Gastrocnemius medialis (tissue), 4 donors: Measurements from ENCODE around the gene DPPA2. TPM values are rescaled to one million over a fixed set of nuclear protein-coding genes. Genes with fewer than 3 reads are reported as not detected.

Experiments used
- ATAC-seq, 2 donors: fragments of 150-250 bp; one replicate each; pipeline ENCODE4 v1.9.1; 2016
- DNase-seq, 2 donors: peaks; one replicate each; pipeline ENCODE4 v3.0.0-alpha.2; 2019
- H3K27ac ChIP-seq, 4 donors: fragments of 200-600 bp; sonication (generic); 1 replicate in 1 of 4; 2 replicates in 3 of 4; pipeline ENCODE4 v1.5.1; 2016 to 2018; ENCODE audit warnings: mild to moderate bottlenecking in 2 of 4, moderate library complexity in 1 of 4
- H3K27me3 ChIP-seq, 3 donors: fragments of 200-600 bp; sonication (generic) in 2 of 3; 1 replicate in 1 of 3; 2 replicates in 2 of 3; pipeline versions ENCODE4 v1.5.1 to v1.6.0; 2016 to 2019; ENCODE audit warnings: mild to moderate bottlenecking in 1 of 3, moderate library complexity in 1 of 3
- H3K36me3 ChIP-seq, 2 donors: fragments of 200-600 bp; sonication (generic) in 1 of 2; one replicate each; pipeline ENCODE4 v1.5.1; 2017 to 2018
- H3K4me1 ChIP-seq, 2 donors: fragments of 200-600 bp; sonication (generic) in 1 of 2; one replicate each; pipeline ENCODE4 v1.5.1; 2016 to 2017; ENCODE audit warnings: mild to moderate bottlenecking in 2 of 2
- H3K4me3 ChIP-seq, 4 donors: fragments of 200-600 bp; sonication (generic) in 3 of 4; 1 replicate in 1 of 4; 2 replicates in 3 of 4; pipeline ENCODE4 v1.5.1; 2016 to 2019; ENCODE audit warnings: mild to moderate bottlenecking in 2 of 4
- H3K9me3 ChIP-seq, 3 donors: fragments of 200-600 bp; sonication (generic) in 2 of 3; 1 replicate in 1 of 3; 2 replicates in 2 of 3; pipeline ENCODE4 v1.5.1; 2016 to 2019
- POLR2A ChIP-seq, 2 donors: fragments of 450-650 bp; IDR thresholded peaks; one replicate each; pipeline ENCODE4 v1.6.1; 2017; ENCODE audit warnings: antibody characterized with exemption in 2 of 2, mild to moderate bottlenecking in 2 of 2, moderate library complexity in 2 of 2
- in situ Hi-C, 4 donors: fragments of 200-750 bp; cut with MboI; loops; one replicate each; pipeline versions ENCODE4 v1.15.0 to v1.8.0; 2017; ENCODE audit warnings: low sequenced_read_pairs in 4 of 4
- intact Hi-C: fragments of 100-400 bp; cut with DNase I; formaldehyde crosslinking; loops from one replicate; pipeline ENCODE4 v1.15.1; 2023; ENCODE audit warnings: low total_unique reads
- total RNA-seq, 4 donors: library from RNA; depleted of rRNA; stranded (reverse); fragments of >200 nt; gene quantifications; one replicate each; pipeline versions ENCODE4 v1.1.0 to v1.2.3, GENCODE V29; 2016
- TF ChIP-seq, protein P1 (sequence below), 5 experiments: fragments of 450-650 bp in 3 of 5; fragments of 200-600 bp in 2 of 5; sonication (generic) in 2 of 5; IDR thresholded peaks in 4 of 5; conservative IDR thresholded peaks in 1 of 5; 1 replicate in 4 of 5; 2 replicates in 1 of 5; pipeline ENCODE4 v1.5.1; 2016 to 2019; ENCODE audit warnings: antibody characterized with exemption in 5 of 5, mild to moderate bottlenecking in 3 of 5, moderate library complexity in 3 of 5

The DPPA2 gene
- total RNA-seq, 4 donors from 2014 or later: not detected

DNA sequence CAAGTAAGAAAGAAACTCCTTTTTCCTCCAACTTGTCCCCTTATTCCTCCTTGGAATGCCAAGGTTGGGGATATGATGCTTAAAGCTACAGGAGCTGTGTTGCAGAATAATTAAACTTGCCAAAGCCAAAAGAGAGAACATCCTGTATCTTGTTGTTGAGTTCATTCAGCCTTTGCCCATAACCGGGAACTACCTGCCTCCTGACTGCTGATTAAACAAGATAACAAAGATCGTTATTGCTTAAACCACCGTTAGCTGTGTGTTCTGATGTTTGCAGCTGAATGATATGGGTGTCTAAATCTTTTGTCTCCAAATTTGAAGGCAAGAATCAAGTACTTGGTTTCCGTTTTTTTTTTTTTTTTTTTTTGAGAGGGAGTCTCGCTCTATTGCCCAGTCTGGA, 61.5 kb downstream of the DPPA2 start:
- no peak for ATAC-seq
- no peaks in the 10 kb centered on the region for H3K36me3 ChIP-seq
- no peak for TF ChIP-seq POLR2A (IDR thresholded peaks at IDR 0.05)
- TF ChIP-seq, protein P1, sequence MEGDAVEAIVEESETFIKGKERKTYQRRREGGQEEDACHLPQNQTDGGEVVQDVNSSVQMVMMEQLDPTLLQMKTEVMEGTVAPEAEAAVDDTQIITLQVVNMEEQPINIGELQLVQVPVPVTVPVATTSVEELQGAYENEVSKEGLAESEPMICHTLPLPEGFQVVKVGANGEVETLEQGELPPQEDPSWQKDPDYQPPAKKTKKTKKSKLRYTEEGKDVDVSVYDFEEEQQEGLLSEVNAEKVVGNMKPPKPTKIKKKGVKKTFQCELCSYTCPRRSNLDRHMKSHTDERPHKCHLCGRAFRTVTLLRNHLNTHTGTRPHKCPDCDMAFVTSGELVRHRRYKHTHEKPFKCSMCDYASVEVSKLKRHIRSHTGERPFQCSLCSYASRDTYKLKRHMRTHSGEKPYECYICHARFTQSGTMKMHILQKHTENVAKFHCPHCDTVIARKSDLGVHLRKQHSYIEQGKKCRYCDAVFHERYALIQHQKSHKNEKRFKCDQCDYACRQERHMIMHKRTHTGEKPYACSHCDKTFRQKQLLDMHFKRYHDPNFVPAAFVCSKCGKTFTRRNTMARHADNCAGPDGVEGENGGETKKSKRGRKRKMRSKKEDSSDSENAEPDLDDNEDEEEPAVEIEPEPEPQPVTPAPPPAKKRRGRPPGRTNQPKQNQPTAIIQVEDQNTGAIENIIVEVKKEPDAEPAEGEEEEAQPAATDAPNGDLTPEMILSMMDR (IDR thresholded peaks at IDR 0.05 in 4 of 5, conservative IDR thresholded peaks at IDR 0.05 in 1 of 5): no peak
- in situ Hi-C loops: no loop called here
- H3K4me3 ChIP-seq: no peak overlapping the region
- no peak overlapping the region for H3K27ac ChIP-seq
- intact Hi-C loops: no loop called here
- H3K9me3 ChIP-seq: no peaks in the 10 kb centered on the region
- H3K4me1 ChIP-seq: no peaks in the 10 kb centered on the region
- no peak for DNase-seq
- no peaks in the 10 kb centered on the region for H3K27me3 ChIP-seq

- no peaks in the 10 kb centered on the region for H3K4me1 ChIP-seq
- in situ Hi-C loops: no loop called here
- no peak overlapping the region for H3K4me3 ChIP-seq
- no peak for DNase-seq
- intact Hi-C loops: no loop called here
- no peak for TF ChIP-seq POLR2A (IDR thresholded peaks at IDR 0.05)
- TF ChIP-seq, protein P1 (IDR thresholded peaks at IDR 0.05 in 4 of 5, conservative IDR thresholded peaks at IDR 0.05 in 1 of 5): no peak
- no peaks in the 10 kb centered on the region for H3K9me3 ChIP-seq
- H3K27me3 ChIP-seq: no peaks in the 10 kb centered on the region
- no peak overlapping the region for H3K27ac ChIP-seq
- H3K36me3 ChIP-seq: no peaks in the 10 kb centered on the region
- no peak for ATAC-seq
Observed at GRCh38 chr3:109252641-109253040, 63.7 kb downstream of the DPPA2 start.

Other genes with a start within 250 kb of the DPPA2 start
- gene MORC1, start 198.4 kb downstream of the DPPA2 start, total RNA-seq: not detected
- not detected for gene C3orf85, start 179.8 kb downstream of the DPPA2 start, total RNA-seq
- not detected for gene DPPA4, start 21.0 kb upstream of the DPPA2 start, total RNA-seq